DND-41 (cell line): ENCODE measurements around the gene GRIK2.

Experiments used
- EZH2 ChIP-seq: IDR thresholded peaks from 3 replicates; pipeline ENCODE4 v1.6.1; 2012; ENCODE audit warnings: borderline replicate concordance, low read depth, mild to moderate bottlenecking, moderate library complexity, low read length, inconsistent platforms; ENCODE audit not compliant: severe bottlenecking
- TF ChIP-seq, protein P1 (sequence below): IDR thresholded peaks from 2 replicates; pipeline ENCODE4 v1.5.1; 2012; ENCODE audit warnings: borderline replicate concordance, low read length, moderate library complexity, mild to moderate bottlenecking; ENCODE audit not compliant: poor library complexity, severe bottlenecking; ENCODE audit errors: extremely low read depth

DNA sequence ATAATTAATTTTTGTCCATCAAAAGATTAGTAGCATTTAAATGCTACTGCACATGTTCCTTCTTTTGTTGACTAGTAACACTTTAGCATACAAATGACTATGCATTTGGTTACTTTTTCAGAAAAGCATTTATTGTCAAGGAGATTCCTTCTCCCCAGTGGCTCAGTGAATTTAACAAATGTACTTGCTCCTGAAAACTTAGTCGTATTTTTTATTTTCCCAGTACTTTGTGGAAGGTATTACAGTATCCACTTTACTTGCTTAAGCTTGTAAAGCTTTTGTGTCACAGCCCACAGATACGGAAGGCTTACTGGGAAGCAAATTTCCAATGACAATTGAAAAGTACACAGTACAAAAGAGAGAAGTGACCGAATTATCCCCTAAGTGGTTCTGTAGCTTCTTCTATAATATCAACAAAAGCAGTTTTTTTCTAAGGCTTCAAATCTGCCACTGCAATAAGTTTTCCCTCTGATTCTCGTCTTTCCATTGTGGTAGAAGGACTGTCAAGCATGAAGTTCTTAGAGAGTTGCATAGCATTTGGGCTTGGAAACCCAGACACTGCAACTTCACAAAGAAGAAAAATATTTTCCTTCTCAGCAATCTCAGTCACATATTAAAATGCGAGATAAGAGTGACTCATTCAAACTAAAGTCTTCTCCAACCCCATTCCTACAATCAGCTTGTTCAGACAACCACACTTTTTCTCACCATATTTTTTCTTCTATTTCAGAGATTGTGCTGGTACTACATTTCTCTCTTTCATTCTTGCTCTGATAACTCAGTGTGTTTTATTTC lies 431.2 kb downstream of the GRIK2 start:
- TF ChIP-seq, protein P1, sequence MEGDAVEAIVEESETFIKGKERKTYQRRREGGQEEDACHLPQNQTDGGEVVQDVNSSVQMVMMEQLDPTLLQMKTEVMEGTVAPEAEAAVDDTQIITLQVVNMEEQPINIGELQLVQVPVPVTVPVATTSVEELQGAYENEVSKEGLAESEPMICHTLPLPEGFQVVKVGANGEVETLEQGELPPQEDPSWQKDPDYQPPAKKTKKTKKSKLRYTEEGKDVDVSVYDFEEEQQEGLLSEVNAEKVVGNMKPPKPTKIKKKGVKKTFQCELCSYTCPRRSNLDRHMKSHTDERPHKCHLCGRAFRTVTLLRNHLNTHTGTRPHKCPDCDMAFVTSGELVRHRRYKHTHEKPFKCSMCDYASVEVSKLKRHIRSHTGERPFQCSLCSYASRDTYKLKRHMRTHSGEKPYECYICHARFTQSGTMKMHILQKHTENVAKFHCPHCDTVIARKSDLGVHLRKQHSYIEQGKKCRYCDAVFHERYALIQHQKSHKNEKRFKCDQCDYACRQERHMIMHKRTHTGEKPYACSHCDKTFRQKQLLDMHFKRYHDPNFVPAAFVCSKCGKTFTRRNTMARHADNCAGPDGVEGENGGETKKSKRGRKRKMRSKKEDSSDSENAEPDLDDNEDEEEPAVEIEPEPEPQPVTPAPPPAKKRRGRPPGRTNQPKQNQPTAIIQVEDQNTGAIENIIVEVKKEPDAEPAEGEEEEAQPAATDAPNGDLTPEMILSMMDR = no peak
- no peak for TF ChIP-seq EZH2
